ENCODE results near the gene ANKS1B. TPM values are rescaled to one million over a fixed set of nuclear protein-coding genes. Genes with fewer than 3 reads are reported as not detected.

ANKS1B gene
- total RNA-seq, 1 donor from 2014 or later = 11.3 TPM

GRCh38 chr12:99381992-99382391 lies 602.7 kb downstream of the ANKS1B start:
- H3K27me3 Mint-ChIP-seq (ENCODE audit: unreplicated experiment) = no peaks in the 10 kb centered on the region
- H3K4me1 Mint-ChIP-seq (ENCODE audit: low read depth, unreplicated experiment) = no peaks in the 10 kb centered on the region
- no peak for TF ChIP-seq CTCF (IDR thresholded peaks at IDR 0.05; ENCODE audit: partially characterized antibody, unreplicated experiment)
- H3K9me3 Mint-ChIP-seq (ENCODE audit: unreplicated experiment) = no peaks in the 10 kb centered on the region
- no peak overlapping the region for H3K4me3 Mint-ChIP-seq (ENCODE audit: unreplicated experiment)
- no peak overlapping the region for H3K27ac Mint-ChIP-seq (ENCODE audit: unreplicated experiment)
- no peak for DNase-seq
- H3K36me3 Mint-ChIP-seq (ENCODE audit: unreplicated experiment) = no peaks in the 10 kb centered on the region

GRCh38 chr12:99380701-99381100 lies 604.0 kb downstream of the ANKS1B start:
- Mint-ChIP-seq H3K4me1 (ENCODE audit: low read depth, unreplicated experiment) (no peaks in the 10 kb centered on the region), H3K4me3 (ENCODE audit: unreplicated experiment) (no peak overlapping the region), H3K27ac (ENCODE audit: unreplicated experiment) (no peak overlapping the region), H3K36me3 (ENCODE audit: unreplicated experiment) (no peaks in the 10 kb centered on the region), H3K27me3 (ENCODE audit: unreplicated experiment) (no peaks in the 10 kb centered on the region), H3K9me3 (ENCODE audit: unreplicated experiment) (no peaks in the 10 kb centered on the region)
- DNase-seq = no peak
- no peak for TF ChIP-seq CTCF (IDR thresholded peaks at IDR 0.05; ENCODE audit: partially characterized antibody, unreplicated experiment)

GRCh38 chr12:99374023-99374422 lies 610.7 kb downstream of the ANKS1B start:
- Mint-ChIP-seq H3K4me3 (ENCODE audit: unreplicated experiment) (no peak overlapping the region), H3K27ac (ENCODE audit: unreplicated experiment) (no peak overlapping the region), H3K9me3 (ENCODE audit: unreplicated experiment) (no peaks in the 10 kb centered on the region), H3K27me3 (ENCODE audit: unreplicated experiment) (no peaks in the 10 kb centered on the region), H3K4me1 (ENCODE audit: low read depth, unreplicated experiment) (no peaks in the 10 kb centered on the region), H3K36me3 (ENCODE audit: unreplicated experiment) (no peaks in the 10 kb centered on the region)
- no peak for TF ChIP-seq CTCF (IDR thresholded peaks at IDR 0.05; ENCODE audit: partially characterized antibody, unreplicated experiment)
- no peak for DNase-seq

- Mint-ChIP-seq H3K4me3 (ENCODE audit: unreplicated experiment) (no peak overlapping the region), H3K9me3 (ENCODE audit: unreplicated experiment) (no peaks in the 10 kb centered on the region), H3K27ac (ENCODE audit: unreplicated experiment) (no peak overlapping the region), H3K36me3 (ENCODE audit: unreplicated experiment) (no peaks in the 10 kb centered on the region), H3K4me1 (ENCODE audit: low read depth, unreplicated experiment) (no peaks in the 10 kb centered on the region), H3K27me3 (ENCODE audit: unreplicated experiment) (no peaks in the 10 kb centered on the region)
- TF ChIP-seq CTCF (IDR thresholded peaks at IDR 0.05; ENCODE audit: partially characterized antibody, unreplicated experiment) = no peak
- no peak for DNase-seq
Measured at GRCh38 chr12:99372257-99372920, 612.3 kb downstream of the ANKS1B start.

- Mint-ChIP-seq H3K9me3 (ENCODE audit: unreplicated experiment) (no peaks in the 10 kb centered on the region), H3K4me3 (ENCODE audit: unreplicated experiment) (no peak overlapping the region), H3K36me3 (ENCODE audit: unreplicated experiment) (no peaks in the 10 kb centered on the region), H3K27me3 (ENCODE audit: unreplicated experiment) (no peaks in the 10 kb centered on the region), H3K27ac (ENCODE audit: unreplicated experiment) (no peak overlapping the region), H3K4me1 (ENCODE audit: low read depth, unreplicated experiment) (no peaks in the 10 kb centered on the region)
- no peak for DNase-seq
- TF ChIP-seq CTCF (IDR thresholded peaks at IDR 0.05; ENCODE audit: partially characterized antibody, unreplicated experiment) = no peak
Measured at GRCh38 chr12:99370421-99371138, 614.2 kb downstream of the ANKS1B start.

Data from glutamatergic neuron (in vitro differentiated cells).